HG02763 (cell line): ENCODE measurements around the gene TARS3.
"Not testable (repeated sequence)": the region's sequence is repeated elsewhere in the genome, so short reads cannot be mapped to it uniquely, and the experiment has no call there.

Experiments
- ATAC-seq: cut with Tn5 transposase; IDR thresholded peaks from one replicate; pipeline ENCODE4 v1.9.1; 2021; ENCODE audit warnings: mild to moderate bottlenecking, moderate library complexity; ENCODE audit not compliant: unreplicated experiment

TARS3 gene

DNA sequence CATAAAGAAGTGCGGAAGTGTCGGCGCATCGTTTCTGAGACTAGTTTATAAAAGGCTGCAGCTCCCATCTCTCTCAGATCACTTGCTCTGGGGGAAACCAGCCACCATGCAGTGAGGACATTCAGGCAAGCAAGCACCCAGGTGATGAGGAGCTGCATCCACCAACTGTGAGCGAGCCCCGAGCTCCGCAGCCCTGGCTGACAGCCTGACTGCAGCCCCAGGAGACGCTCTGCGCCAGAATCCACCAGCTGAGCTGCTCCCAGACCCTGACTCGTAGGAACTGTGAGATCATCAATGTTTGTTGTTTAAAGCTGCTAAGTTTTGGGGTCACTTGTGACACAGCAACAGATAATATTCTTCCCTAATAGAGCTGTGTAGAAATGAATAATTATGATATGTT lies 67.1 kb downstream of the TARS3 start:
- no peak for ATAC-seq

GRCh38 chr15:101654624-101655337 lies 69.5 kb downstream of the TARS3 start:
- ATAC-seq: not testable (repeated sequence)

DNA sequence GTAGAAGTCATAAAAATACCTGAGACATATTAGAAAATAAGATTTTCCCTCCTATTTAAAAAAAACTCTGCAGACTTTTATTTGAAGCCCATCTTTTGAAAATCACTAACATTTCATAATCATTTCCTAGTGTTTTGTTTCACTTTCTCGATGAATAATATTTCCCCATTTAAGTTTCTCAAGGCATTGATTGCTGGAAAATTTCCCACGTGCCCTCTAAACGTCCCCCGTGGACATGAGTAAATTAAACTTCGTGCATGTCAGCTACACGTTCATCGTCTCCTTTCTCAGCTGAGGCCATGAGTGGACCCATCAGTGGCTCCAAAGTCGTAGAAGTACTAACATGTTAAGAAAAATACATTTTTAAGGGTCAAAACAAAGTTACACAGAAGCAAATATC lies 70.1 kb downstream of the TARS3 start:
- no peak for ATAC-seq

GRCh38 chr15:101652786-101653430 lies 71.4 kb downstream of the TARS3 start:
- ATAC-seq: no peak

DNA sequence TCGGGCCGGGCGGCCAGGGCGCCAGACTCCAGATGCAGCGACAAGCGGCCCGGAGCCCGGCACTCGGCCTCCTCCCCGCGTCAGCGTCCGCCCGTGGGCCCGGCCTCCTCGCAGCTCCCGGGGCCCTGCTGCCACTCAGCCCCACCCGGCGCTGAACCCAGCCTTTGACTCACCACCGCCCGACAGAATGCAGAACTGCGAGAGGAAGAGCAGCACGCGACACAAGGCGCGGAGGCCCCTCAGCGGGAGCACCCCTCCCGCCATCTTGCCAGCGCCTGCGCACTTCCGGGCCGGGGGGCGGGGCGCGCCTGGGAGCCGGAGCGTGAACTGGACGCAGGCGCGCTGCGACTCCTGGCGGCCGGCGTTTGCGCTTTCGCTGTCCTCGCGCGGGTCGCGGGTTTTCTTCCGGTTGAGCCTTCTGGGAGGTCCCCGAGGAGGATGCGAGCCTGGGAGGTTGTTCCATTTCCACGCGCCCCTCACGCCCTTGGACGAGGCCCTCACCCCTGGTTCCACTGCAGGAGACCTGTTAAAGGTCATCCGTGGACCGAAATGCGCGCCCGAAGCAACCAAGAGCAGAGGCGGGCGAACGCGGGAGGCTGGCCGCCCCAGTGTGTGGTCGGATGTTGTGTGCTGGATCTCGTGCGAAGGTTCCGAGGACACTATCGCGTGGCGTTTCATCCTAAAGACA lies 72.0 kb downstream of the TARS3 start, which contains the start of gene TM2D3:
Gene TM2D3, minus strand, starts transcription at position 284 of the 688 bp plus-strand sequence. Its CDS starts 20 bp downstream, at position 264.
- peak; percentile 85 for ATAC-seq

GRCh38 chr15:101651554-101652097 lies 72.6 kb downstream of the TARS3 start:
- no peak for ATAC-seq

GRCh38 chr15:101650145-101650544 lies 74.1 kb downstream of the TARS3 start:
- ATAC-seq: no peak

DNA sequence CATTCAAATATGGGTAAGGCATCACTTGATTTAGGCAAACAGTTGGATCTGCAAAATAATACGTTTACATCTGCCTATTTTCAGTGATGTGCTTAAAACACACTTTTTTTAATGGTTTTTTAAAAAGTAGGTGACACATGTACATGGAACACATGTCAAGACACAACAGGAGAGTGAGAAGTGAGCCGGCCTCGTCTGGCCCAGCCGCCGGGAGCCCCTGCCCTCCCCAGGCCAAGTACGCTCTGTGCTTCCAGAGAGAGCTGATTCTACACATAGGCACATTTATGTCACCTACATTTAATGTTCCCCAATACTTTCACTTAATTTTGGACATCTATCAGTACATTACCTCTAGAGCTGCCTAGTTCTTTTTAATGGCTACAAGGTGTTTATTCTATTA lies 75.9 kb downstream of the TARS3 start:
- no peak for ATAC-seq

GRCh38 chr15:101647251-101647650 lies 77.0 kb downstream of the TARS3 start:
- ATAC-seq: no peak

DNA sequence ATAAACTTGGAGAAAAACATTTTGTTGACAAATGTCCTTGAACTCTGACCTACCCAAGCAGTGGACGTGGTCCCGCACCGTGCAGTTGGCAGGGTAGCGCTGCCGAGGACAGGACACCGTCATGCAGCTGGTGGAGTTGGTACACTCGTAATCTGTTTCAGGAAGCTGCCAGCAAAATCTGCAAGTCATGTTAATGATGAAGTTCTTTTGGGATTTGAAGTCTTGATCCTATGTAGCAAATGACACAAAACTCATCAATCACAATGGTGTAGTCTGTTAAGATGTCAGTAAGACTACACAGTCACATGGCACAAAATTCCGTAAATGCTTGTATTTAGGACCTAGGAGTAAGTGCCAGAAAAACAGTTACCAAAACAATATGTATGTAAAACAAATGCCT lies 77.6 kb downstream of the TARS3 start:
- no peak for ATAC-seq

GRCh38 chr15:101642361-101642760 lies 81.9 kb downstream of the TARS3 start:
- ATAC-seq: no peak

GRCh38 chr15:101641894-101642293 lies 82.4 kb downstream of the TARS3 start:
- ATAC-seq: no peak

DNA sequence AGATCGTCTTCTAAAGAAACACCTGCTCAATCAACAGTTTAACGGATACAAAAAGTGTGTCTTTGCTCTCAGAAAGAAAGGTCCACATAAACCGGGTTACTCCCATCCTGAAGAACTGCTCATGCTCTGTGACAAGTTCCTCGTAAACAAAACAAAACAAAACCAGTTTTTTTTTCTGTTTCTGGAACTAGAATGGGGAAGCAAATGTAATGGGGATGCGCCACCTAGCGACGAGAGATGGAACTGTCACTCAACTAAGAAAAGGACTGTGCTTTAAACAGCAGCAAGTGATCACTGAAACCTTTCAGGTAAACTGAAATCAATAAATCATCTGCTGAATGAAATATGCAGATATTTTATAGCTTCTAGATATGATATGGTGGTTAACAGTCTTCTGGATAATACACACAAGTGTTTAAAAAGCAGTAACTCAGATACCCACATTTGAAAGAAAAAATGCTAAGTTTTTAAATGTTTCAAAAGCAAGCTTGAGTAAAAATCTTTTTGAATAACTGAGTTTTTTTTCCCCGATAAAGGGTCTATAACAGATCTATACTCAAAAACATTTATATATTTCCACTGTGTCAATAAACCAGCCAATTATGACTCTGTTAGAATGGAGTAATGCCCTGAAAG lies 83.0 kb downstream of the TARS3 start:
- peak; percentile 57 for ATAC-seq

DNA sequence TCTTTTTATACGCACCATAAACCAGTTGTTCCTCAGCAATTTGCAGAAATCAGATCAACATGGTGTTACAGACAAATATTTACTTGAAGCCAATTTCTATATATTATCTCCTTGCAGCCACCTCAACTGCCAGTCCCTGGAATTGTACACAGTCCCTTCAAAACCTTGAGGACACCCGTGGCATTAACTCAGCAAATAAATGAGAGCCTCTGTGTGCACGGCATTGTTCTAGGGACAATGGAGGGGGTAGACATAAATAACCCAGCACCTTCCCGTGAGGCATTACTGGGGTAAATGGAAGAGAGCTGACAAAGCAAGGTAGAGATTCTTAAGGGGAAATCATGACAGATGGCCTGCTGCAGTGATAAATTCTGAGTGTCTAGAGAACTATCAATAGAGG lies 84.6 kb downstream of the TARS3 start:
- no peak for ATAC-seq

DNA sequence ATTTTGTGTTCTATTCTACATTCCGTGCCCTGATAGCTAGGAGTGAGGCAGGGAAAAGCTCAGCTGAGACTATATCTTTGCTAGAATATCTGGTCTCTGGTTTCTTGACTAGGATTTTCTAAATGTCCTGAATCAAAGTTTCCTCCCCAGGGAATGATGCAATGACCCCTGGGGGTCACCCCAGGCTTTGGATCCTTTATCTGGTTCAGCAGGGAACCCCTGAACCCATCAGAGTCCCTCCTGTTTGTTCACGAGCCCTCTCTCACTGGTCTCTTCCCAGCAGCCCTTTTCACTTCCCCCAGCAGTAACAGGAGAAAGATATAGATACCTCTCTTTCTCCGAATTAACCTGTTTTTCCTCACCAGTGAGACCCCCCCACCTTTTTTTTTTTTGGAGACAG lies 86.4 kb downstream of the TARS3 start:
- ATAC-seq: no peak

- ATAC-seq: no peak
These were observed 86.8 kb downstream of the TARS3 start for GRCh38 chr15:101637516-101637915.

DNA sequence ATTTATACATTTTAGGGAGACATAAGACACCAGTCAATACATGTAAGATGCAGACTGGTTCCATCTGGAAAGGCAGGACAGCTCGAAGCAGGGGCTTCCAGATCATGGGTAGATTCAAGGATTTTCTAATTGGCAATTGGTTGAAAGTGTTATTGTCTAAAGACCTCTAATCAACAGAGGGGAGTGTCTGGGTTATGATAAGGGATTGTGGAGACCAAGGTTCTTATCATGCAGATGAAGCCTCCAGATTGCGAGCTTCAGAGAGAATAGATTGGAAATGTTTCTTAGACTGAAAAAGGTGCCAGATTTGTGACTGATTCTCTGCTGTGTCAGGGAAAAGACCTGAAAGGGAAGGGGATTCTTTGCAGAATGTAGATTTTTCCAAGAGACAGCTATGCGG lies 87.2 kb downstream of the TARS3 start:
- ATAC-seq: no peak

- ATAC-seq: no peak
These were observed 88.1 kb downstream of the TARS3 start for GRCh38 chr15:101635944-101636727.

- no peak for ATAC-seq
These were observed 90.9 kb downstream of the TARS3 start for GRCh38 chr15:101633356-101633755.

DNA sequence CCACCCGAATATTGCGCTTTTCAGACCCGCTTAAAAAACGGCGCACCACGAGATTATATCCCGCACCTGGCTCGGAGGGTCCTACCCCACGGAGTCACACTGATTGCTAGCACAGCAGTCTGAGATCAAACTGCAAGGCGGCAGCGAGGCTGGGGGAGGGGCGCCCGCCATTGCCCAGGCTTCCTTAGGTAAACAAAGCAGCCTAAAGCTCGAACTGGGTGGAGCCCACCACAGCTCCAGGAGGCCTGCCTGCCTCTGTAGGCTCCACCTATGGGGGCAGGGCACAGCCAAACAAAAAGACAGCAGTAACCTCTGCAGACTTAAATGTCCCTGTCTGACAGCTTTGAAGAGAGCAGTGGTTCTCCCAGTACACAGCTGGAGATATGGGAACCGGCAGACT lies 97.5 kb downstream of the TARS3 start:
- not testable (repeated sequence) for ATAC-seq
